GM21381 (cell line): ENCODE results near the gene PHF13.
"Not testable (repeated sequence)": the region's sequence is repeated elsewhere in the genome, so short reads cannot be mapped to it uniquely, and the experiment has no call there.

Experiments used
- ATAC-seq: cut with Tn5 transposase; IDR thresholded peaks from one replicate; pipeline ENCODE4 v1.9.1; 2021; ENCODE audit warnings: mild to moderate bottlenecking, moderate library complexity; ENCODE audit not compliant: unreplicated experiment

PHF13 gene

GRCh38 chr1:6627031-6627430, 13.5 kb downstream of the PHF13 start:
- ATAC-seq, result no peak

DNA sequence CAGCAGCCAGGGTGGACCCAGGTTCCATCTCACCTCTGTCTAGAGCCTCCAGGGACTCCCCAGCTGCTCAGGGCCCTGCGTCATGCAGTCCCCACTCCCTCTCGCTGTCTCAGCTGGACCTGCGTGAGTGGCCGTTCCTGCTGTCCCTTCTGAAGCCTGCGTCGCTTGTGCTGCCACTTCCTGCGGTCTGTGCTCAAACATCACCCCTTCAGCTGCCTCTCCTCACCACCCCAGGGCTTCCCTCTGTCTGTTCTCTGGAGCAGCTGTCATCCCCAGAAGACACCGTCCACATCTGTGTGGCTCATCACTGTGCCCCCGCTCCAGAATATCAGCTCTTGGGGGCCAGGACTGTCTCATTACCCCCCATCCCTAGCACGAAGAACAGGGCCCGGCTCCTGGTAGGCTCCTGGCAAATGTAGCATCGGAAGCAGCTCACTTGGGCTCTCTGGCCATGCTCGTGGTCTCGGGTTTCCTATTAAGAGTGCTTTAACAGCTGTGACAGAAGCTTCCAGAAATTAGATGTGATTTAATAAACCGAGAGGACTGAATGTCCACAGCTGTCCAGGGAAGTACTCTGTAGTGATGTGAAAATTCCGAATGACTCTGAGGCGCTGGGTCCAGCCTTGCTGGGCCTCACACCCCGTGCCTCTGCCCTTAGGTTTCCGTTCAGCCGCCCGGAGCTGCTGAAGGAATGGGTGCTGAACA, 14.5 kb downstream of the PHF13 start:
- no peak for ATAC-seq

DNA sequence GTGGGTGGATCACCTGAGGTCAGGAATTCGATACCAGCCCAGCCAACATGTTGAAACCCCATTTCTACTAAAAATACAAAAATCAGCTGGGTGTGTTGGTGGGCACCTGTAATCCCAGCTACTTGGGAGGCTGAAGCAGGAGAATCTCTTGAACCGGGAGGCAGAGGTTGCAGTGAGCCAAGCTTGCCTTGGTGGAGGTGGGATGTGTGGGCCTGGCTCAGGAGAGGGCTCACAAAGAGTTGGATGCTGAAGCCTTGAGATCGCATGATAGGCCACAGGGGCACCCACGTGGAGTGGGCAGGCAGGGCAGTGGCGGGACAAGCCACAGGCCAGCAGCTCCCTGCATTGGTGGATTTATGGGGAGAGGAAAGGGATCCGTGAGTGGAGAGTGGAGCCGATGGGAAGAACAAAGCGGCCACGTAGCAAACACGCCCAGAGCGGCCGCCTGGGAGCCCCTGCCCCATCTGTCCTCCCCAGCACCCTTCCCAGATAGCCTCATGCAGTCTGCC, 15.5 kb downstream of the PHF13 start:
- no peak for ATAC-seq

DNA sequence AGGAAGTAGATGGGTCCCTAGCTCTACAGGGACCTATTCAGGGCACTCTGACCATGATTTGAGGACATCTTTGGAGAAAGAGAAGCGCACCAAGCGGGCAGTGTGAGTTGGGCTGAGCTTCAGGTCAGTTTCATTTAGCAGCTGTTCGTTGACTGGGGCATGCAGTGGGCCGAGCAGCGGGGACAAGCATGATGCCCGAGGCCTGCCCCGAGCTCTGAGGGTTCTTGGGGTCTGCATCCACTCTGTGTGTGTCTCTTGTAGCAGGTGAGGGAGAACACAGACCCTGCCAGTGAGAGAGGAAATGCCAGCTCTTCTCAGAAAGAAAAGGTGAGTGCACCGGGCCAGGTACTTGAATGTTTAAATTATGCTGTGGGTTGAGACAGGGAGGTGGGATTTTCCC, 16.5 kb downstream of the PHF13 start:
- ATAC-seq, result no peak

DNA sequence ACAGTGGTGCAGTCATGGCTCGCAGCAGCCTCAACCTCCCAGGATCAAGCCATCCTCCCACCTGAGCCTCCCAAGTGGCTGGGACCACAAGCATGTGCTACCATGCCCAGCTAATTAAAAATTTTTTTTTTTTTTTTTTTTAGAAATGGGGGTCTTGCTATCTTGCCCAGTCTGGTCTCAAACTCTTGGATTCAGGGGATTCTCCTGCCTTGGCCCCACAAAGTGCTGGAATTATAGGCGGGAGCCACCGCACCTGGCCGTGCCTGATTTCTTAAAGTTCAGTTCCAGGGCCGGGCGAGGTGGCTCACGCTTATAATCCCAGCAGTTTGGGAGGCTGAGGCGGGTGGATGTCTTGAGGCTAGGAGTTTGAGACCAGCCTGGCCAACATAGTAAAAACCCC, 17.5 kb downstream of the PHF13 start:
- ATAC-seq, result no peak

- no peak for ATAC-seq
Observed at GRCh38 chr1:6632588-6633514, 19.3 kb downstream of the PHF13 start.

- no peak for ATAC-seq
Observed at GRCh38 chr1:6634371-6635052, 21.0 kb downstream of the PHF13 start.

DNA sequence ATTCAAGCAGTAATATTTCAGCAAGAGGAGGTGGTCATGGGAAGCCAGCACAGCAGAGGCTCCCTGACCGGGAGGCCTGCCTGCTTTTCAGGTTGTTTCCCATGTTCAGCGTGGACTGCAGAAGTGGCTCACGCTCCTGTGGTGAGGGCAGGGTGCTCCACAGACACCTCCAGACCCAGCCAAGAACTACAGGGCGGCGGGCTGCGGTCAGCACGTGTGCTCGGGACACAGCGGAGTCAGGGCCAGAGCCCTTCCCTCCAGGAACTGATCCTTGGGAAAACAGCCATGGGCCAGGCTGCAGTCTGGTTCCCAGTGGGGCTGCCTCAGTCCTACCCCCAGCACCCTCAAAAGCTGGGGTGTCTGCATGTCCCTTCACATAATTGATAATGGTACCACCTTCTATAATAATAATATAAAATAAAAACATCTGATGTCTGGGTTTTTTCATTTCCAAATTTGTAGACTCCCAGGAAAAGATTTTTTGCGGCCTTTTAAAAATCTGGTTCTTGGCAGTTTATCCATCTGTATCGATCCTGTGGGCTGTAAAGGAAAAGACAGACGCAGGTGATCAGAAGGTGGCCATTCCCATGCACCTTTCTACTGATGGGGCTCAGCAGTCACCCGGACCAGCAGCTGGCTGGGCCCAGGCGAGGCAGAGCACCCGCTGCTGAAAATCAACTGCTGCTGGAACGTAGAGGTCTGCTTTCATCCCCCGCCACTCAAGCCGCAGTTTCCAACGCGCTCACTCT, 21.8 kb downstream of the PHF13 start:
- no peak for ATAC-seq

DNA sequence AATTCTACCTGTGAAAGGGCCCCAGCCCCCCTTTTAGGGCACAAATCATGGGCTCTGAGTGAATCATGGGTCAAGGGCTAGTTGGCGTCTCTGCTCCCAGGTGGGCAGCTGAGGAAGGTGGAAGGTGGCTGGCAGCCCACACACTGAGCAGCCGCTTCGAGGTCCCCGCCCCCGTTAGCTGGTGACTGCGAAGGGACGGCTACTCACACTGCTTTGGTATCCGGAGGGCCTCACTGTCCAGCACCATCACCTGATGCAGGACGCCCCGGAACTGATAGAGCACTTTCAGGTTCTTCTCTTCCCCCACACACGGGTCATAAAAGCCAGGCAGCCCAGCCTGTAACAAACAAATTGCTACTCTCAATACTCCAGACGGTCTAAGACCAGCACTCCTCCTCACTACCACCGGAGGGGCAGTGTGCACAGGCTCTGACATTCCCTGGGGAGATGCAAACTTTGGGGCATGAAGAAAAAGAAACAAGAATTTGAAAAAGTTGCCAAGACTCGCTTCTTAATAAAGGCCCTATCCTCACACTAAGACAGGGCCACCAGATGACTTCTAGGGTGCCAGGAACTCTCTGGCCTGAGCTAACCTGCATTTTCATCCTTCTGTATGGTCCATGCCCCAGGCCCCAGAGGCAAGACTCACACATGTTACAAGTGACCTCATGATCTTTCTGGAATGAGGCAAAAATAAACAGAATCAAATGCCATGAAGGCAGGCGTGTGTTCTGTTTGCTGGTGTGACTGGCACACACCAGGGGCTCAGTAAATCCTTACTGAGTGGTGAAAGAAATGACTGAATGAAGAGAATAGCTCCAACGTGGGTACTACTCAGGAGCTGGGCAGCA, 22.6 kb downstream of the PHF13 start:
- ATAC-seq, result no peak

- ATAC-seq, result not testable (repeated sequence)
Observed at GRCh38 chr1:6636778-6637177, 23.2 kb downstream of the PHF13 start.

DNA sequence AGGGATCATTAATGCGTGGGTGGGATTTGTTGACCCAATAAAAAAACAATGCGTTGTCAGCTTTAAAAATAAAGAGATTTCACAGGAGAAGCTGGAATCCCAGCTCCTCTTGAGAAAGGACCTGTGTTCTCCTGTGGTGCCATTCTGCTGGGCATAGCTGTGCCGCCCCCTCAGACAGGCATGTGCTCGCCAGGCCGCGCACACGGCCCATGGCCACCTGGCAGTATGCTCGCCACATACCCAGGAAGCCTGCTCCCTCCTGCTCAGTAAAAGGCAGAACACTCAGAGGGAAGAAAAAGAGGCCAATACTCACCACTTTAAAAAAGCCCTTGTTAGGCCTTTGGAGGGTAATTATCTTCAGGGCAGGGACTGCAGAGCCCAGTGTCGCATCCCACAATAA, 24.2 kb downstream of the PHF13 start:
- no peak for ATAC-seq

- no peak for ATAC-seq
Observed at GRCh38 chr1:6638226-6638625, 24.7 kb downstream of the PHF13 start.

GRCh38 chr1:6640867-6641266, 27.3 kb downstream of the PHF13 start:
- ATAC-seq, result not testable (repeated sequence)

DNA sequence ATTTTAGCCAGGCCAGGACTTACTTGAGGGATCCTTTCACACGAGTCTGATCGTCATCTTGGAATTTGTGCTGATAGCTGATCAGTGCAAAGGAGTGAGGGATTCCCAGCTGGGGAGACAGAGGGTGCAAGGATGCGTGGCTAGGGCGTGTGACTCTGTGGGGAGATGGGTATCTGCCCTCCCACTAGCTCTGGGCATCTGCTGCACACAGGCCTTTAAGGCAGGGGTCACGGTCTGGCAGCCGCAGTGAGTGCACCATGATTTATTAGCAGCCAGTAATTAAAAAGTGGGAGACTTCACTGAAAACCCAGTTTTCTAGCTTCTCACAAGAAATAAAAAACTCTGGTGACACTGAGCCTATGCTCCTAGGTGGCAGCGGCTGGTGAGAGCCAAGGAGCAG, 31.5 kb downstream of the PHF13 start:
- no peak for ATAC-seq

- no peak for ATAC-seq
Observed at GRCh38 chr1:6646499-6647148, 33.1 kb downstream of the PHF13 start.

DNA sequence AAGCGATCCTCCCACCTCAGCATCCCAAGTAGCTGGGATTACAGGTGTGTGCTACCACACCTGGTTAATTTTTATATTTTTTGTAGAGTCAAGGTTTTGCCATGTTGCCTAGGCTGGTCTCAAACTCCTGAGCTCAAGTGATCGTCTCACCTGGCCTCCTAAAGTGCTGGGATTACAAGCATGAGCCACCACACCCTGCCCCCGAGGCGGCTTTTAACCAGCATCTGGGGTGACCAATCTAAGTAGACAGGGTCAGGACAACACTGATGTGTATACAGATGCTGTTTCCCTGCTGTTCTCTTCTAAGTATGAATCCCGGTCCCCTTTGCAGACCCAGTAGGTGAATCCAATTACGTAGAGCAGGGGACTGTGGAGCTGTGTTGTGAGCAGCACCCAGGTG, 35.0 kb downstream of the PHF13 start:
- no peak for ATAC-seq

DNA sequence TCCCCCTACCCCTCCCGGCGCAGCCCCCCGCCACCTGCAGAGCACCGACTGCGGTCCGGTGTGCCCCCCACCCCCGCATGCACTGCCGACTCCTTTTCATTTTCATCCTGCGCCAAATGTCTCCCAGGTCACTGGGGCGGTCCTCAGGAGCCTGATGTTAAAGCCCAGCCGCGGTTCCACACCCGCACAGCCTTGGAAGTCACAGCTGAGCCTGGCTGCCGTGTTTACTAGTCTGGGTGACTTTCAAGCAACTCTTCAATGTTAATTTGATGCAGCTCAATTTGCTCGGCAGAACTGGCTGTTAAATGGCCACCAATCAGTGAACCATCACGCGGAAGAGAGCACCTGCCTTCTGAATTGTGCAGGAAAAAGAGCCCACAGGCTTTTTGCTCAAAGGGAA, 38.4 kb downstream of the PHF13 start:
- no peak for ATAC-seq

DNA sequence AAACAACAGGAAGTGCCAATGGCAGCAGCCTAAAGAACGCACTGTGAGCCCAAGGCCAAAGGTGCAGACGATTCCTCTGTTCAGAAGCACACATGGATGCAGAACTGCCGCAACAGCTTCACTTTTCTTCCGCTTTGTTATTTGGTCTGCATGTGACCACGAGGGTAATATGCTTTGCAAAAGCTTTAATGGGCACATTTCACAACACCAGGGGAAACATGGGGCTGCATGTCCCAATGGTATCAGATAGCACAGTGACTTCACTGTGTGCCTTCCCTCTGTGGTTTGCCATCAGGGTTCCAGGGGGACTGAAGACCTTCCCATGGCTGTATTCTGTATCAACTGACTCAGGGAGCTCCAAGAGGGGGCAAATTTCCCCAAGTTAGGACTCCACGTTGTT, 39.5 kb downstream of the PHF13 start:
- ATAC-seq, result no peak
